ENCODE measurements around the gene PTPN14. TPM values are rescaled to one million over a fixed set of nuclear protein-coding genes. Genes with fewer than 3 reads are reported as not detected.
"Not testable (repeated sequence)": the region's sequence is repeated elsewhere in the genome, so short reads cannot be mapped to it uniquely, and the experiment has no call there.

The PTPN14 gene
- total RNA-seq: 46.9 TPM

DNA sequence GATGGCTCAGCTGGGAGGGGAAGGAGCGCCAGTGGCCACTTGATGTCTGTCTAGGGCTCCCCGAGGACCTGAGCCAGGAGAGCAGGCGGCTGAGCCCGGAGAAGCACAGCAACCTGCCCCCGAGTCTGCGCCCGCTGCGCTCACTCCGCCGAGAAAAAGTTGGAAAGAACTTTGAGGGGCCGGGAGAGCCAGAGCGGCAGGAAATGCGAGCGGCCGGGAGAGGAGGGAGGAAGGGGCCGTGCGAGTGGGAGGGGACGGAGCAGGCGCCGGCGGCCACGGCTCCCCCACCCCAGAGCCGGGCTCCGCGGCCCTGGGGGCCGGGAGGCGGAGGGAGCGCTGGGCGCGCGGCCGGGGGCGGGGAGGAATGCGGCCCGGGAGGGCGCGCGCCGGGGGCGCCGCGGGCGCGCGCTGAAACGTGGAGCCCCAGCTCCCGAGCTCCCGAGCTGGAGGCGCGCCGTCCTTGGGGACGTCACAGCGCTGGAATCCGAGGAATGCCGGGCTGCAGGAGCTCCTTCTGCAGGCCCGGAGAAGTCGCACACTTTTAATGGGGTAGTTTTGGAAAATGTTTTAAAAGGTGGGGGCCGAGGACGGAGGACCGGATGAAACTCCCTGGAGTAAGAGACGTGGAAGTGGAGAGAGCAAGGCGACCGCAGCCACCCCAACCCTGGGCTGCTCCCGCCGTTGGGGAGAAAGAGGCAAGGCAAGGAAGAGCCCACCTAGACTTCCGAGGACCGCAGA is at the start of gene PTPN14:
Gene PTPN14, minus strand, starts transcription at position 167 of the 738 bp plus-strand sequence. CDS start 86,799 bp downstream, outside the sequence.
- DNase-seq: peak; percentile 94

GRCh38 chr1:214593158-214593557 is 41.8 kb upstream of the PTPN14 start:
- DNase-seq: no peak

DNA sequence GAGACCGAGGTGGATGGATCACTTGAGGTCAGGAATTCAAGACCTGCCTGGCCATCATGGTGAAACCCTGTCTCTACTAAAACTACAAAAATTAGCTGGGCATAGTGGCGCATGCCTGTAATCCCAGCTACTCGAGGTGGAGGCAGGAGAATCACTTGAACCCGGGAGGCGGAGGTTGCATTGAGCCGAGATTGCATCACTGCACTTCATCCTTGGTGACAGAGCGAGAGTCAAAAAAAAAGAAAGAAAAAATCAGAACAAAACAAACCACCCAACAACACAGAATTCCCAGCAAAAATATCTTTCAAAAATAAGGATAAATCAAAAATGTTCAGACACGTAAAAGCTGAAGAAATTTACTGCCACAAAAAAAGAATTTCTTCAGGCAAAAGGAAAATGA is 40.5 kb upstream of the PTPN14 start:
- not testable (repeated sequence) for DNase-seq

DNA sequence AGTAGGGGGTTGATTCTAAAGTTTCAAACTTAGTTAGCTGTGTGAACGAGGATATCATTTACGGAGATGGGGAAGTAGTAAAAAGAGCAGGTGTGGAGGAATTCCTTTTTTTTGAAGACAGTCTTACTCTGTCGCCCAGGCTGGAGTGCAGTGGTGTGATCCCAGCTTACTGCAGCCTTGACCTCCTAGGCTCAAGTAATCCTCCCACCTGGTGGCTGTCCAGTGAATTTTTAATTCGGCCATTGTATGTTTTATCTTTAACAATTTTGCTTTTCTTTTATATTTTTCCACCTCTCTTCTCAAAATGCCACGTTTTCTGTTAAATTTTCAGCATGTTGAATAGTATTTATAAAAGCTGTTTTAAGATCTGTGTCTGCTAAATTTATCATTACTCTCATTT is 39.3 kb upstream of the PTPN14 start:
- no peak for DNase-seq

DNA sequence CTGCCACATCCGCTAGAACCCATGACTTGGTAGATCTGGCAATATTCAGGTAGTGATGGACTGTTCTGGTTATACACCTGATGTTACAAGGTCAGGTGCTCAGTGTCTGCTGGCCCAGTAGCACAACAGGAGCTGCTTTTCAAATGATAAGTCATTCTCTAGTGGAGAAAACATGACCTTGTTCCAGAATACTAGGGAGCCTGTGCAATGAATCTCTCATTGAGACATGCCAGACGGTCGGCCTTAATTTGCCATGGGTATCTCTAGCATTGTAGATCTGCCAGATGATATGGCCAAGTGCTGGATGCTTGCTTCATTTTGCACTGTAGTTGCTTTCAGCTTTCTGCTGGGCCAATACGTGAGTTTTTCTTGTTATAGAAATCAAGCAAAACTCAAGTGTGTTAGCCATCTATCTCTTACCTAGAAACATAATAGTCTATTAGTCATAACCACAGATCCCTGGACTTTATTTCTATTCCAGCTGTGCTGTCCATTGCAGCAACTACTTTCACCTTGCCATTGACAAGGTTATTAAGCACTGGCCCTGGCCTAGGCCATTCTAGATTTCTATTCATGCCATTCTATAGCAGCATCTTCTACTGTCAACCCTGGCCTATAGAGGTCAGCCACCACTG is 37.7 kb upstream of the PTPN14 start:
- DNase-seq: no peak

DNA sequence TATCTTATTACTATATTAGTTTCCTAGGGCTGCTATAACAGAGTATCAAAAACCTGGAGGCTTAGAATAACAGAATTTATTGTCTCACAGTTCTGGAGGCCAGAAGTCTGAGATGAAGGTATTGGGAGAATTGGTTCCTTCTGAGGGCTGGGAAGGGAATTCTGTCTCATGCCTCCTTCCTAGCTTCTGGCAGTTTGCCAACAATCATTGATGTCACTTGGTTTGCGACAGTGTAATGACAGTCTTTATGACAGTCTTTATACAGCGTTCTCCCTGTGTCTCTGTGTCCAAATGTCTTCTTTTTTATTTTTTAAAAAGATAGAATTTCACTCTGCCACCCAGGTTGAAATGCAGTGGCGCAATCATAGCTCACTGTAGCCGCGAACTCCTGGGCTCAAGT is 35.8 kb upstream of the PTPN14 start:
- no peak for DNase-seq

DNA sequence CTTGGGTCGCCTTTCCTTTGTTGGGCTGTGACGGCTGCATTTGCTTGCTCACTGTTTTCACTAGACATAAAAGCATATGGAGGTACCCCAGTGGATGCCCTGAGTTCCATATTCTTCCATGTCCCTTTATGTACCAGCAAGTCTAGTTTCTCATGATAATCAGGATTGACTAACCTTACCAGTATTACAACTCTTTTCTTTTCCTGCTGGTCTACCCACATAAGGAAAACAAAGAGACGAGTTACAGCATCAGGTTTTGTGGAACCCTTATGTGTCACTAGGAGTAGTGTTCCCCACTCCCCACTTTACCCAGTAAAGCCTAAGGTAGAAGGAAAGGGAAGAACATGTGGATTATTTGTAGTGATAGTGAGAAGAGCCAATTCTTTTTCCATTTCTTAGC is 35.2 kb upstream of the PTPN14 start:
- DNase-seq: no peak

GRCh38 chr1:214584805-214585766 is 33.7 kb upstream of the PTPN14 start:
- DNase-seq: peak; percentile 6

DNA sequence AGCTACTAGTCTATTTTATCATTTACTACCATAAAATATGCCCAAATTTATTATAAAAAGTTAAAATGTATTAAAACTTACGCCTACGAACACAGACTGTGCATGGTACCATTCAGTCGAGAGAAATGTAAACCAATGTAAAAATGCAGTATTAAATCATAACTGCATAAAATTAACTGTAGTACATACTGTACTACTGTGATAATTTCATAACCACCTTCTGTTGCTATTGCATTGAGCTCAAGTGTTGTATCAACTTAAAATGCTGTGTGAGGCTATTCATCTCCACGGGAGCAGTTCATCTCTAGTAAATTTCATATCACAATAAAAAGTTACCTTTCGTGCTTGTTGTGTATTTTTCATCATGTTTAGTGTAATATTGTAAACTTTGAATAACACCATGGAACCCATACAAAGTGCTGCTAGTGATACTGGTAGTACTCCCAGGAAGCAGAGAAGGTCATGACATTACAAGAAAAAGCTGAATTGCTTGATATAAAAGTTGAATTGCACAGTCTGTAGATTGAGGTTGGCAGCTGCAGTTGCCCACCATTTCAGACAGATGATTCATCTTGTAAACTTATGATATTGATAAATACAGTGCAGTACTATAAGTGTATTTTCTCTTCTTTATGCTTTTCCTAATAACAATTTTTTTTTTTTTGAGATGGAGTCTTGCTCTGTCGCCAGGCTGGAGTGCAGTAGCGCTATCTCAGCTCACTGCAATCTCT is 32.6 kb upstream of the PTPN14 start:
- DNase-seq: no peak

DNA sequence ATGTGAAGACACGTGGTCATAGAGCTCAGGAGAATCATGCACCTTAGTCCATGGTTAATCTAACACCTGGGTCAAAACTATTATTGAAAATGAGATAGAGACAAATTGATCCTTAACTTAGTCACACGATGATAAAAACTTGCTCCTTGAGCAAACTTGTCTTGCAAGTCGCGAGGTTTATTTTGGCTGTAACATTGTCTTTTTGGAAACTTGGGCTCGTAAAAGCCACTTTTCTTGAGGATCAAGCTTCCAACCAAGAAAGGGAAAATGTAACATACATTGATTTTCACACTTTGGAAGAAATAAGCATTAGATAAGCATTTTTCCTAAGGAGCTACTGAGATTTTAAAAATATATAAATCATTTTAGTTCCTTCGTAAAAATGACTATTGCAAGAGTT is 31.7 kb upstream of the PTPN14 start:
- peak; percentile 2 for DNase-seq

GRCh38 chr1:214582289-214582891 is 31.0 kb upstream of the PTPN14 start:
- DNase-seq: no peak

- no peak for DNase-seq
Observed at GRCh38 chr1:214581785-214582184, 30.4 kb upstream of the PTPN14 start.

DNA sequence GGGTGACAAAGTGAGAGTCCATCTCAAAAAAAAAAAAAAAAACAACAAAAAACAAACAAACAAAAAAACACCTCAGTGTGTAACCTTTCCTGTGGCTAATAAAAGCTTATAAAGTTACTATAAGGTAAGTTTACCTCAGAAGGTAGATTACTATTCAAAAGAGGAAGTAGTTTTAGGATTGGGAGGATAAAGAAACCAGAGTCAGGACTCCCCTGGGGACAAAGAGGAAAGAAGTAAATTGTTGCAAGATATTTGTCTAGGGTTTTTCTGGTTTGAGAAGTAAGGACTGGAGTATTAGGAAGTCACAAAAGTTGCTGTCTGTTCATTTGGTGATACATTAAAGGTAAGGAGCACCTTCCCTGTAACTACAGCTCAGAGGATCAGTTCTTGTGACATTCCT is 27.8 kb upstream of the PTPN14 start:
- DNase-seq: no peak

- DNase-seq: not testable (repeated sequence)
Observed at GRCh38 chr1:214576120-214576519, 24.7 kb upstream of the PTPN14 start.

DNA sequence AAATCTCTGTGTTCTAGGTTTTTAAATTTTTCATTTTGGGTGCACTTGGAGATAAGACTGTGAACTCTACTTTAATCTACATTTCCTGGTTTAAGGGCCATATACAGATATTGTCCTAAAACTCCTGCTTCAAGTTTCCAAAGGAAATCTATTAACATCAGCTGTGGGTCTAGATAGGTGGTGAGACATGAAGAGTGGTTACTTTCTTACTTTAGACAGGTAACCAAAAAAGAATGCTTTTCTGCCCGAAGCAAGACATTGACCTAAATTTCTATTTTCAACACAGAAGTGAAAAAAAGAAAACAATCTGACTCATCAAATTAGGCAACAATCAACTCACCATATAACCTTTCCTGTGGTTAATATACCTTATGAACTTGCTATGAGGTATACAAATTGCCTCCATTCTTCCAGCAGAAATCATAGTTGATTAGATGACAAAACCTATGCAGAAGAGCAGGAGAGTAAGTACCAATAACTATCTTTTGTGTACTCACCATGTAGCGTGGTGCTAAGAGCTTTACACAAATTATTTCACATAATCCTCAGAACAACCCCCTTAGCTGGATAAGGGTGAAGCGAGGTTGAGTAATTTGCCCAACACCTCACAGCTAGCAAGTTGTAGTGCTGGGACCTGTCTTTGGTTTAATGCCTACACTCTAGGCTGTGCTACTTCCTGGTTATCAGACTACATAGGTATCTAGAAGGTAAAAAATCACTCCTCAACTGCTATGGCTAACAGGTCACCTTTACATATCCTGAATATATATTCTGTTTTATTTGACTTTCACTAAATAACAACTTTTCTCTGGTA is 23.4 kb upstream of the PTPN14 start:
- DNase-seq: no peak

- DNase-seq: peak; percentile 15
Observed at GRCh38 chr1:214573386-214574318, 22.2 kb upstream of the PTPN14 start.

DNA sequence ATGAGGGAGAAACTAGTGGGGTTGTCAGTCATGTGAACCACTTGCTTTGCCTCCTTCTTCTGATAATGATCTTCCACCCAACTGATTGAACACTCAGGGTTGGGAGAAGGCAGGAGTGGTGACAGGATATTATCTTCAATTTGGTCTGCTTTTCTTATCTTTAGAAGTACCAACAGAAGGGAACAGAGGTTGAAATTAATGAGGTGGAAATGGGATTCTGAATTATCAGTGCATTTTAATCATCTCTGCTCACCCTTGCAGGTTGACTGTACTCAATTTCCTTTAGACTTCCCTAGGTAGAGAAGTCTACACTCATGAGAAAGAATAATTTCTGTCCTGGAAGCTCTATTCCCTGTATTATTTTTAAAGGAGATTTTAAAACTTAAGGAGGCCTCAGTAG is 19.9 kb upstream of the PTPN14 start:
- no peak for DNase-seq

GRCh38 chr1:214570442-214570841 is 19.0 kb upstream of the PTPN14 start:
- DNase-seq: no peak

GRCh38 chr1:214569357-214570004 is 18.1 kb upstream of the PTPN14 start:
- no peak for DNase-seq
